Endothelial cell (in vitro differentiated cells): ENCODE data around the gene CAVIN1. TPM values are rescaled to one million over a fixed set of nuclear protein-coding genes. Genes with fewer than 3 reads are reported as not detected.
"Not testable (repeated sequence)": the region's sequence is repeated elsewhere in the genome, so short reads cannot be mapped to it uniquely, and the experiment has no call there.

Experiments used
- DNase-seq: peaks from one replicate; pipeline ENCODE4 v3.0.0; 2021; ENCODE audit warnings: low spot score
- H3K27ac Mint-ChIP-seq: one replicate; pipeline ENCODE4 v1.8.0; 2021; ENCODE audit warnings: mixed read lengths, inconsistent platforms; ENCODE audit not compliant: unreplicated experiment
- H3K27me3 Mint-ChIP-seq: one replicate; pipeline ENCODE4 v1.8.0; 2021; ENCODE audit warnings: mild to moderate bottlenecking, moderate library complexity, mixed read lengths, inconsistent platforms; ENCODE audit not compliant: unreplicated experiment
- H3K36me3 Mint-ChIP-seq: one replicate; pipeline ENCODE4 v1.8.0; 2021; ENCODE audit warnings: mild to moderate bottlenecking, low read depth, mixed read lengths, inconsistent platforms; ENCODE audit not compliant: unreplicated experiment
- H3K4me1 Mint-ChIP-seq: one replicate; pipeline ENCODE4 v1.8.0; 2021; ENCODE audit warnings: mild to moderate bottlenecking, mixed read lengths, inconsistent platforms; ENCODE audit not compliant: unreplicated experiment
- H3K4me3 Mint-ChIP-seq: one replicate; pipeline ENCODE4 v1.8.0; 2021; ENCODE audit warnings: mild to moderate bottlenecking, mixed read lengths, inconsistent platforms; ENCODE audit not compliant: unreplicated experiment
- H3K9me3 Mint-ChIP-seq: one replicate; pipeline ENCODE4 v1.8.0; 2021; ENCODE audit warnings: mixed read lengths, inconsistent platforms; ENCODE audit not compliant: unreplicated experiment
- total RNA-seq: library from RNA; stranded (reverse); fragmentation: NEBNext Ultra II Directional; extraction: Animal tissue kit (Norgen Biotek cat#: 25700); gene quantifications from one replicate; pipeline ENCODE4 v1.2.1, GENCODE V29; 2021; ENCODE audit not compliant: unreplicated experiment
- TF ChIP-seq, protein P1 (sequence below): fragments of 200-600 bp; sonication (generic); IDR thresholded peaks from one replicate; pipeline ENCODE4 v1.5.0; 2021; ENCODE audit warnings: antibody characterized with exemption; ENCODE audit not compliant: unreplicated experiment

The CAVIN1 gene
- total RNA-seq, 1 donor from 2014 or later, result 334 TPM

DNA sequence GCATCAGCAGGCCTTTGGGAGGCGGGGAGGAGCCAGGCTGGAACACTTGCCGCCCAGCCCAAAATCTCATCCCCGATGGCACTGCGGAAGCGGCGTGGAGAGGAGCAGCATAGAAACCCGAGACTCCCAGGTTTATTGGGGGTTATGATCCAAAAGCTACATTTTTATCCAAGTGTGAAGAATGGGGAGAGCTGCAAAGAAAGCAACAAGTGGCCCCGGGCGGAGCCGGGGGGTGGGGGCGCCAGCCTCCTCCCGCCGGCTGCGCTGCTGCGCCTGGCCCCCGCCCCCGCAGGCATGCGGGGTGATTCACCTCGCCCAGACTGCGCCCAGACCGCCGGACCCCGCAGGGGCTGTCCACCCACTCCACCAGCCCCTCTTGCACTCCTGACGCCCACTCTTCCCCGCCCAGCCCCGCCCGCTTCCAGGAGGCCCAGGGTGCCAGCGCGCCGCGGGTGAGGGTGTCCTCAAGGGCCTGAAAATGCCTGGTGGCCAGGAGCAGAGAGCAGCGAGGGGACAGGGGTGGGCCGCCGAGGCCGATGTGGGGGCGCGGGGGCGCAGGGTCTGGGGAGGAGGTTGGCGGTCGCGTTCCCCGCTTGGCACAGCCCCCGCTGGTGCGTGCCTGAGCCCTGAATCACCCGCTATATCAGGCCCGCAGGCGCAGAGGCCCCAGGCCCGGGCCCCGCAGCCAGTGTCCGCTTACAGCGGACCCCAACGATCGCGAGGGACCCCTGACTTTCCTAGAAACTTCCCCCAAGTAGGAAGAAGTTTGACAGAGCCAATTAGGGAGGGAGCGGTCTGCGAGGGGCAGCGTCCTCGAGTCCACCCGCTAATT, 1.3 kb downstream of the CAVIN1 start:
- TF ChIP-seq, protein P1, sequence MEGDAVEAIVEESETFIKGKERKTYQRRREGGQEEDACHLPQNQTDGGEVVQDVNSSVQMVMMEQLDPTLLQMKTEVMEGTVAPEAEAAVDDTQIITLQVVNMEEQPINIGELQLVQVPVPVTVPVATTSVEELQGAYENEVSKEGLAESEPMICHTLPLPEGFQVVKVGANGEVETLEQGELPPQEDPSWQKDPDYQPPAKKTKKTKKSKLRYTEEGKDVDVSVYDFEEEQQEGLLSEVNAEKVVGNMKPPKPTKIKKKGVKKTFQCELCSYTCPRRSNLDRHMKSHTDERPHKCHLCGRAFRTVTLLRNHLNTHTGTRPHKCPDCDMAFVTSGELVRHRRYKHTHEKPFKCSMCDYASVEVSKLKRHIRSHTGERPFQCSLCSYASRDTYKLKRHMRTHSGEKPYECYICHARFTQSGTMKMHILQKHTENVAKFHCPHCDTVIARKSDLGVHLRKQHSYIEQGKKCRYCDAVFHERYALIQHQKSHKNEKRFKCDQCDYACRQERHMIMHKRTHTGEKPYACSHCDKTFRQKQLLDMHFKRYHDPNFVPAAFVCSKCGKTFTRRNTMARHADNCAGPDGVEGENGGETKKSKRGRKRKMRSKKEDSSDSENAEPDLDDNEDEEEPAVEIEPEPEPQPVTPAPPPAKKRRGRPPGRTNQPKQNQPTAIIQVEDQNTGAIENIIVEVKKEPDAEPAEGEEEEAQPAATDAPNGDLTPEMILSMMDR, result no peak
- H3K27me3 Mint-ChIP-seq, result peaks cover 16% of the 10 kb centered on the region
- H3K36me3 Mint-ChIP-seq, result peaks cover 21% of the 10 kb centered on the region
- peak overlapping the region; percentile 92 for H3K27ac Mint-ChIP-seq
- H3K4me1 Mint-ChIP-seq, result peaks cover 32% of the 10 kb centered on the region
- no peak for DNase-seq
- H3K4me3 Mint-ChIP-seq, result peak overlapping the region; percentile 99
- peaks cover 3% of the 10 kb centered on the region for H3K9me3 Mint-ChIP-seq

DNA sequence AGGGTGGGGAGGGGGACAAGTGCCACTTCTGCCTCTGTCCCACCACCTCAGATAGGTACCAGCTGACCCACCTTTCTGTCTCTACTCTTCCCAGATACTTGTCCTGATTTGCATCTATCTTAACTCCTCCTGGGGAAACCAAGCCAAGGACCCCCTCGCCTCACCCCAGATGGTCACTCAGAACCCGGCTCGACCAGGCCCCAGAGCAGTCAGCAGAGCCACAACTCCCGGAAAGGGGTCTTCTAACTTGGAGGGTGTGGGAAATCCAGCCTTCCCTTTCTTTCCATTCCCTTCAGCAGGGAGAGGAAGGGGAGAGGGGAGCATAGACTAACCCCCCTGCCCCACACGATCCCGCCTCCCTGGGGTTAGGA, 1.9 kb downstream of the CAVIN1 start:
- TF ChIP-seq, protein P1, result no peak
- DNase-seq, result no peak
- Mint-ChIP-seq H3K4me3 (peak overlapping the region; percentile 99), H3K36me3 (peaks cover 22% of the 10 kb centered on the region), H3K27ac (peak overlapping the region; percentile 92), H3K9me3 (peaks cover 3% of the 10 kb centered on the region), H3K4me1 (peaks cover 34% of the 10 kb centered on the region), H3K27me3 (peaks cover 16% of the 10 kb centered on the region)

DNA sequence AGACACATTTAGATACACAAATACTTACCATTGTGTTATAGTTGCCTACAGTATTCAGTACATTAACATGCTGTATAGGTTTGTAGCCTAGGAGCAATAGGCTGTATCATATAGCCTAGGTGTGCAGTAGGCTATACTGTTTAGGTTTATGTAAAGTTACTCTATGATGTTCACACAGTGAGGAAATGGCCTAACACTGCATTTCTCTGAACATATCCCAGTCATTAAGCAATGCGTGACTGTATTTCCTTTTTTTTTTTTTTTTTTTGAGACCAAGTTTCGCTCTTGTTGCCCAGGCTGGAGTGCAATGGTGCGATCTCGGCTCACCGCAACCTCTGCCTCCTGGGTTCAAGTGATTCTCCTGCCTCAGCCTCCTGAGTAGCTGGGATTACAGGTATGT, 5.1 kb downstream of the CAVIN1 start:
- not testable (repeated sequence) for H3K9me3 Mint-ChIP-seq, H3K27ac Mint-ChIP-seq, DNase-seq, H3K4me3 Mint-ChIP-seq
- H3K27me3 Mint-ChIP-seq, result peaks cover 15% of the 10 kb centered on the region
- H3K36me3 Mint-ChIP-seq, result peaks cover 29% of the 10 kb centered on the region
- peaks cover 46% of the 10 kb centered on the region for H3K4me1 Mint-ChIP-seq

DNA sequence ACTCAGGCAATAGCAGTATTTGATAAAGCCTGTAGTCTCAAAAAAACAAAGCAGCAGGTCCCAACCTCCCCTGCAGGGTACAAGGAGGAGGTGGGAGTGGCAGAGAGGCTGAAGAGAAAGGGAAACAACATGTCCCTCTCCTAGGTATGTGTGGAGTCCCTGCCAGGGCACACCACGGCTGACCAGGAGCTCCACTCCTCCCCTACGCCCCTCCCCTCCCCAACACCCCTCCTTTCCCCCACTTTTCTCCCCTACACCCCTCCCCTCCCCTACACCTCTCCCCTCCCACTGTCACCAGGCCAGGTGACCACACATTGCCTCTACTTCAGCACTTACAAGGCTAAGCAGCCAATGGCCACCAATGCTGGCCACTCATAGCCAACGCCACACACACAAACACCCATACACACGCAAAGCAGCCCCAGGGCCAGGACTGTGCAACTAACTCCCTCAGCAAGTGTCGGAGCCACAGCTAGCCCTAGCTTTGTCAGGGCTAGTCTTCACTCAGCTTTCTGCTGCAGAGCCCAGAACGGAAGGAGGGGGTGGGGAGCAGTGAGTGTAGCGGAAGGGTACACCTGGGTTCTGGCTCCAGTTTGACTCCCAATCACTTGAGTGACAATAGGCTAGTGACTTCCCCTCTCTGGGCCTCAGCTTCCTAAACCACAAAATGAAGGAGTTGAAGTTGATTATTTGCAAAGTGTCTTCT, 8.2 kb downstream of the CAVIN1 start:
- TF ChIP-seq, protein P1, result no peak
- Mint-ChIP-seq H3K4me3 (no peak overlapping the region), H3K27me3 (peaks cover 6% of the 10 kb centered on the region), H3K36me3 (peaks cover 19% of the 10 kb centered on the region), H3K9me3 (no peaks in the 10 kb centered on the region), H3K27ac (no peak overlapping the region), H3K4me1 (peaks cover 39% of the 10 kb centered on the region)
- no peak for DNase-seq

DNA sequence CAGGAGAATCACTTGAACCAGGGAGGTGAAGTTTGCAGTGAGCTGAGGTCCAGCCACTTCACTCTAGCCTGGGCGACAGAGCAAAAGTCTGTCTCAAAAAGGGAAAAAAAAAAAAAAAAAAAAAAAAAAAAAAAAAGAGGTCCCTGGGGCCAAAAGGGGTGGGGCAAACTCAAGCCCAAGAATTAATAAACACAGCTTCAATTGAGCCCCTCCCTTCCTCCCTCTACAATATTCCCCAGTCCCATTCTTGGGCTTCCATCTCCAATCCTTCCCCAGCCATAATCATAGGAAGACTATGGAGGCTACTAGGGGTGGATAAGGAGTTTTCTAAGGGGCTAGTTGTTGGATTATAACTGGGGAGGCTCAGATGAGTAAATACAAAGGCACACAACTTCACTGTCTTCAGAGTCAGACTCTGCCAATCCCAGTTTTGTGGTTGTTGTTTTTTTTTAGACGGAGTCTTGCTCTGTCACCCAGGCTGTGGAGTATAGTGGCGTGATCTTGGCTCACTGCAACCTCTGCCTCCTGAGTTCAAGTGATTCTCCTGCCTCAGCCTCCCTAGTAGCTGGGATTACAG, 9.5 kb downstream of the CAVIN1 start:
- H3K27me3 Mint-ChIP-seq, result peaks cover 3% of the 10 kb centered on the region
- H3K27ac Mint-ChIP-seq, result no peak overlapping the region
- no peak overlapping the region for H3K4me3 Mint-ChIP-seq
- peaks cover 14% of the 10 kb centered on the region for H3K36me3 Mint-ChIP-seq
- no peaks in the 10 kb centered on the region for H3K9me3 Mint-ChIP-seq
- DNase-seq, result no peak
- peaks cover 40% of the 10 kb centered on the region for H3K4me1 Mint-ChIP-seq
- TF ChIP-seq, protein P1, result no peak
